Subcutaneous abdominal adipose tissue (tissue), 5 donors: ENCODE measurements around the gene VTI1A.

Source experiments
- H3K27ac ChIP-seq: one replicate; pipeline ENCODE4 v1.7.0; 2013; ENCODE audit warnings: low read depth, mild to moderate bottlenecking, inconsistent platforms, low read length, moderate library complexity
- H3K27me3 ChIP-seq, 5 donors: one replicate each; pipeline ENCODE4 v1.7.0; 2013; ENCODE audit warnings: low read length in 5 of 5, inconsistent platforms in 1 of 5; ENCODE audit not compliant: control insufficient read depth in 5 of 5, insufficient read depth in 4 of 5
- H3K36me3 ChIP-seq, 5 donors: one replicate each; pipeline ENCODE4 v1.7.0; 2013; ENCODE audit warnings: low read length in 5 of 5; ENCODE audit not compliant: control insufficient read depth in 5 of 5, insufficient read depth in 5 of 5
- H3K4me1 ChIP-seq, 5 donors: one replicate each; pipeline ENCODE4 v1.7.0; 2013; ENCODE audit warnings: low read length in 5 of 5, mild to moderate bottlenecking in 3 of 5, moderate library complexity in 1 of 5; ENCODE audit not compliant: control insufficient read depth in 5 of 5, insufficient read depth in 5 of 5
- H3K4me3 ChIP-seq, 5 donors: one replicate each; pipeline ENCODE4 v1.7.0; 2013; ENCODE audit warnings: low read length in 5 of 5, low read depth in 1 of 5
- H3K9ac ChIP-seq, 5 donors: one replicate each; pipeline ENCODE4 v1.7.0; 2013; ENCODE audit warnings: low read length in 5 of 5, mild to moderate bottlenecking in 4 of 5, moderate library complexity in 3 of 5
- H3K9me3 ChIP-seq, 5 donors: one replicate each; pipeline ENCODE4 v1.7.0; 2013; ENCODE audit warnings: low read length in 5 of 5; ENCODE audit not compliant: control insufficient read depth in 5 of 5
- donor health status: healthy.
- donor health status: healthy.
- donor health status: healthy.
- donor health status: healthy.
- donor health status: healthy.

The VTI1A gene

DNA sequence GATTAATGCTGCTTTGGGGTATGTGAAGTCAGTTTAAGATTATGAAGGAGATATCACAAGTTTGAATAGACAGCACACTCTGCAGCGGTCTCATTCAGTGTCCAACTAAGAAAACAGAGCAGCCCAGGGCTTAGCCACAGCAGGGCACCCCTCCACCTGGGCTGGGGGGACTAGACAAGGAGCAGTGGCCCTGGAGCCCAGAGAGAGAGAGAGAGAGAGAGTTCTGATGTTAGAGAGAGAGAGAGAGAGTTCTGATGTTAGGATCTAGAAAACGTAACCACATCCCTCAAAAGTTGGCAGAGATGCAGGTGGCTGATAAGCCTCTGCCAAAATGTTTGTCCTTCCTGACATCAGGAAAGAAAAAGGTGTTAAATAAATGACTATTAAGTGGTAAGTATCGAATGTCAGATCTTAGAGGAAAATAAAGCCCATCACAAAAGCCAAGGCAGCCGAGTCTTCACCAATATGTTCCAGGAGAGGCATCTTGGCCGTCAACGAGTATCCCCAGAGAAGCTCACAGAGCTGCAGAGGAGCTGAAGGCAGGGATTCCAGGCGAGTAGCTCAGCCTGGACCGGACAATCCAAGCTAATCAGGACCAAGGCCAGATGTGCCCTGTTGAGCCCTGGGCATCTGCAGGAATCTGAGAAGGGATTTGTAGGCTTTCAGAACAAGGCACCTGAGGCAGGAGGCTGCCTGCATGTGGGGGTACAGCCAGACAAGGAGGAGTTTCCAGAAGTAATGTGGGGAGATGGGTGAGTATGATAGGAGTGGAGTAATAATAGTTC is 352.9 kb downstream of the VTI1A start:
- peaks cover 3 to 21% (median 13%) of the 10 kb centered on the region in 5 donors for H3K4me1 ChIP-seq
- H3K36me3 ChIP-seq = no peaks in the 10 kb centered on the region
- H3K9ac ChIP-seq = no peak overlapping the region
- no peak overlapping the region for H3K4me3 ChIP-seq
- H3K9me3 ChIP-seq = no peaks in the 10 kb centered on the region
- H3K27ac ChIP-seq = no peak overlapping the region
- no peaks in the 10 kb centered on the region for H3K27me3 ChIP-seq

DNA sequence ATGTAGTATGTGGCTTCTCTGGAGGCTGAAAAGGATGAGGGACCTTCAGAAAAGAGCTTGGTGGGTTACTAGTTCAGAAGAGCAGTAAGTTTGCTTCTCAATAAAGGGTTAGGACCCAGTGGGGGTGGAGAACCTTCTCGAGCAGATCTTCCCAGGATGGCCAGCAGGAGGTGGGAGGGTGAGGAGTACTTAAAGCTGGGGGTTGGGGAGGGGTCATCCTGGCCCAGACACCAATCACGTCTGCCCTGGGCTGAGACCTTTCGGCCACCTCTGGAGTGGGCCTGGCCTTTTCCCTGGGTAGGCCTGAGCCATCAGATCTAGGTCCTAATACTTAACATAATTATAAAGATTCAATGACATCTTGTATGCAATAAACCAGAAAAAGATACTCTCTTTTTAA is 354.0 kb downstream of the VTI1A start:
- Histone ChIP-seq H3K4me3 (no peak overlapping the region), H3K9me3 (no peaks in the 10 kb centered on the region), H3K9ac (no peak overlapping the region), H3K36me3 (no peaks in the 10 kb centered on the region), H3K27ac (no peak overlapping the region), H3K27me3 (no peaks in the 10 kb centered on the region), H3K4me1 (peaks cover 3 to 21% (median 13%) of the 10 kb centered on the region in 5 donors)

DNA sequence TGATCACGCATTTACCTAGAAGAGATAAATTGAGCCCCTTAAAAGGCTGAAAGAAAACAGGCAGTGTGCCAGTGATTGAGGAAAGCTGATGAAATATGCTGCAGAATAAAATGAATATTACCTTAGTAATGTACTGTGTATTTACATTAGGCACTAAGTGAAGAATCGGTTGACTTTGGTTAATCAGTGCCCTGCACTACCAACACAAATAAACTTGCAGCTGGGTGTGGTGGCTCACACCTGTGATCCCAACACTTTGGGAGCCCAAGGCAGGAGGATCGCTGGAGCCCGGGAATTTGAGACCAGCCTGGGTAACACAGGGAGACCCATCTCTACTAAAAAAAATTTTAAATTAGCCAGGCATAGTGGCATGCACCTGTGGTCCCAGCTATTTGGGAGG is 354.7 kb downstream of the VTI1A start:
- H3K9me3 ChIP-seq = no peaks in the 10 kb centered on the region
- H3K9ac ChIP-seq = no peak overlapping the region
- no peak overlapping the region for H3K27ac ChIP-seq
- H3K4me3 ChIP-seq = no peak overlapping the region
- H3K27me3 ChIP-seq = no peaks in the 10 kb centered on the region
- H3K4me1 ChIP-seq = peaks cover 3 to 21% (median 13%) of the 10 kb centered on the region in 5 donors
- H3K36me3 ChIP-seq = peaks cover 0 to under 1% (median 0%) of the 10 kb centered on the region in 5 donors

DNA sequence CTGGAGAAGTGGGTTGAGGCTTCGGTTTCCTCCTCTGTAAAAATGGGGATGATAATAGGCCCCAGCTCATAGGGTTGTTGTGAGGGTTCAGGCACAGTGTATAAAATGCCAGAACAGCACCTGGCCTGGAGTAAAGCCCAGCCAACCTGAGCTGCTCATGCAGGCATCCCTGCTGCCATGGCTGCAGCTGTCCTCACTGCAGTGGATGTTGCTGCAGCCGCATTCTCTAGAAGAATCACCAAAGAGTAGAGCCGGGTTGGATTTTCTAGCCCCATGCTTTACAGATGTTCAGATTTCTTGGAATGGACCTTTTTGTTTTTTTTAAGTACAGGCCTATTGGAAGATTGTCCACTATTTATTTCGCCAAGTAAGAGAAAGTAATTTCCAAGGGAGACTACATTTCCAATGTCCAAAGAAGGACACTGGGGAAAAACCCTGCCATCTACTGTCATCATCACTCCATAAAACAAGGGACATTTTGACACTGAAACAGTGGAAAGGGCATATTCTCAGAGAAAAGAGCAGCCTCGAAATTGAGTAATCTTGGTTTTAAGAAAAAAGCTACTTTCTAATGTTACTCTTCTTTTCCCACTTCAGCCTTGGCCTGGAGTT is 355.5 kb downstream of the VTI1A start:
- Histone ChIP-seq H3K27ac (no peak overlapping the region), H3K4me3 (no peak overlapping the region), H3K4me1 (peaks cover 3 to 21% (median 13%) of the 10 kb centered on the region in 5 donors), H3K27me3 (no peaks in the 10 kb centered on the region), H3K9me3 (no peaks in the 10 kb centered on the region), H3K36me3 (peaks cover 0 to 6% (median 0%) of the 10 kb centered on the region in 5 donors), H3K9ac (no peak overlapping the region)

DNA sequence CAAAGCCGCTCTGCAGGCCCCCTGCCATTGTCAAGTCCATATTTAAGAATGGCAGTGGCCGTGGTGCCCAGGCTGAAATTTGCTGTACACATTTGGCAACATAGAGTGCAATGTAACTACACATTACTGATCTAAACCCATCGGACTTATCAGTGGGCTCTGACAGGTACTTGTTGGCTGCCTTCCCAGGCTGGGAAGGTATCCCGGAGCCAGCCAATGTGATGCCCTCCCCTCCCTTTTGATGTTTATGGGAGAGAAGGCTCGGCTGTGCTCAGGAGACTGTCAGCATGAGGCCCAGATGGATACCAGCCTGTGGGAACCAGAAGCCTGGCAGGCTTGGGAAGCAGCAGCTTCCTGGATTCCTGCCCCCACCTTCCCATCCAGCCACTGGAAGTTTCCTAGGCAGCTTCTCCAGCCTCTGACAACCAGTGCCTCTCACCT is 357.0 kb downstream of the VTI1A start:
- H3K4me1 ChIP-seq = peaks cover 3 to 21% (median 13%) of the 10 kb centered on the region in 5 donors
- H3K4me3 ChIP-seq = no peak overlapping the region
- no peak overlapping the region for H3K27ac ChIP-seq
- peaks cover 0 to 6% (median 0%) of the 10 kb centered on the region in 5 donors for H3K36me3 ChIP-seq
- no peaks in the 10 kb centered on the region for H3K27me3 ChIP-seq
- no peaks in the 10 kb centered on the region for H3K9me3 ChIP-seq
- H3K9ac ChIP-seq = no peak overlapping the region

DNA sequence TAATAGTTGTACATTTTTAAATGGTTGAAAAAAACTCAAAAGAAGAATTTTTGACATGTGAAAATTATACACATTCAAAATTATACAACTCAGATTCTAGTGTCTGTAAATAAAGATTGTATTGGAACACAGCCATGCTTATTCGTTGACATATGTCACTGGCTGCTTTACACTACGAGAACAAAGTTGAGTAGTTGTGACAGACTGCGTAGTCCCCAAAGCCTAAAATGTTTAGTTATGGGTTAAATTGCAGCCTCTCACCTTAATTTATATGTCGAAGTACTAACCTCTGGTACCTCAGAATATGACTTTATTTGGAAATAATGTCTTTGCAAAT is 358.2 kb downstream of the VTI1A start:
- Histone ChIP-seq H3K36me3 (peaks cover 0 to 6% (median 0%) of the 10 kb centered on the region in 5 donors), H3K9ac (no peak overlapping the region), H3K27me3 (no peaks in the 10 kb centered on the region), H3K4me1 (peaks cover 3 to 21% (median 13%) of the 10 kb centered on the region in 5 donors), H3K27ac (no peak overlapping the region), H3K9me3 (no peaks in the 10 kb centered on the region), H3K4me3 (no peak overlapping the region)

DNA sequence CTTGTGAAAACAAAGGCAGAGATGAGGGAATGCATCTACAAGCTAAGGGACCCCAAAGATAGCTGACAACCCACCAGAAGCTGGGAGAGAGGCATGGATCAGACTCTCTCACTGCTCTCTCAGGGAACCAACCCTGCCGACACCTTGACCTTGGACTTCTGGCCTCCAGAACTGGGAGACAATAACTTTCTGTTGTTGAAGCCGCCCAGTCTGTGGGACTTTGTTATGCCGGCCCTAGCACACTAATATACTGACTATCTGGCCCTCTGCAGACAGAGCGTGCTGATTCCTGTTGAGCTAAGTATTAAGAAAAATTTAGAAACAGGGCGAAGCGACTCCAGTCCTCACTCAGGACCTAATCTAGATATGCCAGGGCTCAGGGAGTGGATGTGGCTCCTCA is 358.7 kb downstream of the VTI1A start:
- Histone ChIP-seq H3K36me3 (peaks cover 0 to 6% (median 0%) of the 10 kb centered on the region in 5 donors), H3K4me3 (no peak overlapping the region), H3K27ac (no peak overlapping the region), H3K27me3 (no peaks in the 10 kb centered on the region), H3K4me1 (peaks cover 3 to 19% (median 13%) of the 10 kb centered on the region in 5 donors), H3K9me3 (no peaks in the 10 kb centered on the region), H3K9ac (no peak overlapping the region)

DNA sequence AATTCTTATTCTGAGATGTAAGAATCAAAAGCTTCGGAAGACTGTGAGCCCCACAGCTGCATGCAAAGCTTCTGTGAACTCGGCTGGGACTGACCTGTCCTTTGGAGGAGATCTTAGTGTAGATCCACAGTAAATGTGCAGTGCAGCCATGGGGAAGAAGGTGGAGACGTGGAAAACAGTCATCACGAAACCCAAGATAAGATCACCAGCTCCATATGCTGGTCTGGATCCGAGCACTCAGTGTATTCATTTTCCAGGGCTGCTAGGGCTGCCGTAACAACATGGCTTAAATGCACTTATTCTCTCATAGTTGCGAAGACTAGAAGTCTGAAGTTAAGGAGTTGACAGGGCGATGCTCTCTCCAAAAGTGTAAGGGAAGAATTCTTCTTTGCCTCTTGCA is 360.0 kb downstream of the VTI1A start:
- Histone ChIP-seq H3K4me1 (peaks cover 4 to 19% (median 18%) of the 10 kb centered on the region in 5 donors), H3K27ac (no peak overlapping the region), H3K36me3 (peaks cover 0 to 6% (median 0%) of the 10 kb centered on the region in 5 donors)

DNA sequence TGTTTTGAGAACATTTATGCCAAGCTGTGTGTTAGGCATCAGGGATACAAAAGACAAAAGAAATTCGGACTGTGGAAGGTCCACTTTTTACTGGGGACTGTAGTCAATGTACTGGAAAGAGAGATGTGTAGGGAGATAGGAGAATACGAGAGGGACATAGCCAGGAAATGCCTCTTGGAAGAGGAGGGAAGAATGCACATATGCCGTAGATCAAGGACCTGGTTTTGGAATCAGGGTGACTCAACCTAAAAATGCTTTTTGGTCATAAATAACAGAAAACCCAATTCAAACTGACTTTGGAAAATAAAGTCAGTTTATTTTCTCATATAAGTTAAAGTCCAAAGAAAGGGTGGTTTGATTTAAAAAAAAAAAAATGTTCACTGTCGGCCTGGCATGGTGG is 362.7 kb downstream of the VTI1A start:
- Histone ChIP-seq H3K36me3 (peaks cover 0 to 6% (median 0%) of the 10 kb centered on the region in 5 donors), H3K4me3 (no peak overlapping the region), H3K9ac (no peak overlapping the region), H3K4me1 (peaks cover 2 to 11% (median 9%) of the 10 kb centered on the region in 5 donors), H3K27ac (no peak overlapping the region), H3K9me3 (peaks cover 0 to 4% (median 0%) of the 10 kb centered on the region in 5 donors), H3K27me3 (no peaks in the 10 kb centered on the region)

More for the DNA sequence above, 360.0 kb downstream of the VTI1A start:
- Histone ChIP-seq H3K27me3 (no peaks in the 10 kb centered on the region), H3K4me3 (no peak overlapping the region), H3K9ac (no peak overlapping the region), H3K9me3 (peaks cover 0 to 4% (median 0%) of the 10 kb centered on the region in 5 donors)

DNA sequence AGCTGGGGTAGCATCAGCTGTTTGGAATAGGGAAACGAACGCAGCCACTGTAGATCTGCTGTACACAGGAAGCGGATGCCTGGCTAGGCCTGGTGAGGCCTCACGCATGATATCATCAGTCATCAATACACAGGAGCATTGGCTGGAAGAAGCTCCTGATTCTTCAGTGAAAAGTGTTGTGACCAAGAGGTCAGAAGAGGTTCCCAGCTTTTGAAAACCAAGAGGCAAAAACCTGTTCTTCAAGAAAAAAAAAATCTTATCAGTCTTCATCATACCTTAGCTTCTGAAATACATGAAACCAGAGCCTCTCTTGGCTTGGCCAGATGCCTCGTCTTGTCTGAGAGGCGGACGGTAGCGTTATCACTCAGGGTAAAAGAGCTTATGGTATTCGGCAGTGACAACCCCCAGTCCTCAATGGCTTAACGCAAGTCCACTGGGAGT is 363.7 kb downstream of the VTI1A start:
- Histone ChIP-seq H3K9ac (no peak overlapping the region), H3K4me1 (peaks cover 2 to 19% (median 14%) of the 10 kb centered on the region in 5 donors), H3K36me3 (peaks cover 0 to 7% (median 0%) of the 10 kb centered on the region in 5 donors), H3K27ac (no peak overlapping the region), H3K9me3 (peaks cover 0 to 4% (median 0%) of the 10 kb centered on the region in 5 donors), H3K4me3 (peak overlapping the region in 1 of 5 donors; percentile 5), H3K27me3 (no peaks in the 10 kb centered on the region)
